Gastroesophageal sphincter (tissue), 3 donors: ENCODE measurements around the gene CSNK1G1.

Source experiments
- CTCF ChIP-seq, 4 experiments: fragments of 200-600 bp in 2 of 4; fragments of 450-650 bp in 2 of 4; sonication (generic) in 1 of 4; IDR thresholded peaks; one replicate each; pipeline ENCODE4 v1.5.1; 2017 to 2019; ENCODE audit warnings: antibody characterized with exemption in 4 of 4, mild to moderate bottlenecking in 2 of 4, moderate library complexity in 2 of 4
- POLR2A ChIP-seq, 2 donors: fragments of 450-650 bp; IDR thresholded peaks; one replicate each; pipeline ENCODE4 v1.6.1; 2017; ENCODE audit warnings: antibody characterized with exemption in 2 of 2, mild to moderate bottlenecking in 2 of 2, moderate library complexity in 1 of 2
- POLR2AphosphoS5 ChIP-seq: sonication (generic); formaldehyde crosslinking; IDR thresholded peaks from one replicate; pipeline ENCODE4 v1.6.1; 2017; ENCODE audit warnings: antibody characterized with exemption

GRCh38 chr15:64310036-64310435, 45.9 kb downstream of the CSNK1G1 start:
- TF ChIP-seq CTCF (IDR thresholded peaks at IDR 0.05) (no peak), POLR2A (IDR thresholded peaks at IDR 0.05) (no peak), POLR2AphosphoS5 (no peak)
